Suppressor macrophage treated with lipopolysaccharide for 4 hours (primary cell): ENCODE results near the gene TP53TG5.

ENCODE experiments used
- DNase-seq: peaks from one replicate; pipeline ENCODE4 v3.0.0-alpha.2; 2020

Gene TP53TG5

GRCh38 chr20:45378191-45378590, at the start of gene TP53TG5:
TP53TG5 (minus strand) TSS chr20:45378325; CDS start chr20:45378236, 89 bp downstream.
- DNase-seq = no peak

DNA sequence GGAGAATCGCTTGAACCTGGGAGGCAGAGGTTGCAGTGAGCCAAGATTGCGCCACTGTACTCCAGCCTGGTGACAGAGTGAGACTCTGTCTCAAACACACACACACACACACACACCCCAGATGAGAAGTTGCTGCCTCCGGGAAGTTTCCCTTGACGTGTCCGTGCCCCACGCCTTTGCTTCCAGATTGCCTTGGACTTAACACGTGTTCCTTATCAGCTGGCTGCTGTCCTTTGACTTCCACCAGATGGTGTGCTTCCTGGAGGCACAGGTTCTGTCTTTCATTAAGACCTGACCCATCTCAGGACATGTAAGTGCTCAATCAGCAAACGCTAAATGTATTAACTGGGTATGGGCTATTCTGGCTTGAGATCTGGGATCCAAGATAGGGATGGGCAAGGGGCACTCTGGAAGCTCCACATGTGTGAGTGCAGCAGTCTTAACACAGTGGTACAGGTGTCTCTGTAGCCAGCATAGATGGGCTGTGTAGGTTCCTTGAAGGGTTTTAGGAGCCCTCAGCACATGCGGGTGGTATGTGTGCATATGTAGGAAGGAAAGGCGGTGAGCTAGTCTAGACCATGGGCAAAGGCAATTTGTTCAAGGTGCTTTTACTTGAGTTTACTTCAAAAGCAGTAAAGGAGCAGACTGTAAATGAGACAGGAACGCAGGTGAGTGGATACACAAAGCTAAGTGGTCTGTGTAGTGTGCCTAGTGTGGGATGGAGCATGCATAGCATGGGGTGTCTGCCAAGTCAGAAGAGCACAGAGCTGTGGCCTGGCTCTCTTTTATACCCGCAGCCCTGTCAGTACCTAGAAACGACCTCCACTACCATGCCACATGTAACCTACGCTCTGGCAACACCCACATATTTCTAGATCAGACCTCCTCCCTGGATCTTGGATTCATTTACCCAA, 49.4 kb upstream of the TP53TG5 start:
- DNase-seq = no peak

DNA sequence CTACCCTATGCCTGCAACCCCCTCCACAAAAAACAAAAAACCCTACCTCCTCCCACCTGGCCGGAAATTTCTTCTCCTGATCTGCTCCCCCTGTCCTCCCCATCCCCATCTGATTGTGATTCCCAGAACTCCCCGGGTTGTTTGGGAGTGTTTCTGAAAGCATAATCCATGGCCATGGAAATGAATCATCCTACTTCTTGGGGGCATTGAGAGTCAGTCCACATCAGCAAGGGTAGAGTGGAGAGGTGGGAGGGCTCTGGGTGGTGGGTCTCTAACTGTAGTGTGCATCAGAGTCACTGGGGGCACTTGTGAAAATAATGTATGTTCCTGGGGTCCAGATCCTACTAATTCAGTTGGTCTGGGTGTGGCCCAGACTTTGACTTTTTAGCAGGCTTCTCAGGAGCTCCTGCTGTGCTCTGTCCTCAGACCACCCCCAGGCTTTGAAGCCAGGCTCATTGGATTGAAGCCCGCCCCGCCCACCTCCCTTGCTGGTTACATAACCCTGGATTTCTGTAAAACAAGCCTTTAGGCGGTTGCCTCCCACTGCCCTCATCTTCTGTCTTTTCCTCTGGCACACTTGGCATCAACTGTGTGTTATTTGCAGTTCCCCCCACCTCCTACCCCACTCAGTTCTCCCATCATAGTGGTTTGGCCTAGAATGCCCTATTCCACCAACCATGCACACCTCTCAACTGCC, 48.3 kb upstream of the TP53TG5 start:
- DNase-seq = no peak

DNA sequence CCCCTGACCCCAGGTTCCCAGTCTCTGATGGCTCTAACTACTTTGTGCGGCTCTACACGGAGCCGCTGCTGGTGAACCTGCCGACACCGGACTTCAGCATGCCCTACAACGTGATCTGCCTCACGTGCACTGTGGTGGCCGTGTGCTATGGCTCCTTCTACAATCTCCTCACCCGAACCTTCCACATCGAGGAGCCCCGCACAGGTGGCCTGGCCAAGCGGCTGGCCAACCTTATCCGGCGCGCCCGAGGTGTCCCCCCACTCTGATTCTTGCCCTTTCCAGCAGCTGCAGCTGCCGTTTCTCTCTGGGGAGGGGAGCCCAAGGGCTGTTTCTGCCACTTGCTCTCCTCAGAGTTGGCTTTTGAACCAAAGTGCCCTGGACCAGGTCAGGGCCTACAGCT, 47.4 kb upstream of the TP53TG5 start:
- DNase-seq = no peak

DNA sequence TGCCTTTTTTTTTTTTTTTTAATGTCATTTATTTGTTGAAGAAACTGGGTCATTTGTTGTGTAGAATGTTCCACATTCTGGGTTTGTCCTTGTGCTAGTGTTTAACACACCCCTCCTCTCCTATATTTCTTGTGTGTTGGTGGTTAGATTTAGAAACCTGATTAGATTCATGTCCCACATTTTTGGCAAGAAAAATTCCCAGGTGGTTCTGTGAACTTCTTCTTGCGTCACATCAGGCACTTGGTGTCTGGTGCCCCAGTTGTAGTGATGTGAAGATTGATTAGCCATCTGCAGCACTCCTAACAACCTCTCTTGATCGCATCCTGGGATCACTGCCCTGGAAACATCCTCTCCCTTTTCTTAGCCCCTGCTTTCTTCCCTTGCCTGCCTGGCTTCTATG, 45.6 kb upstream of the TP53TG5 start:
- DNase-seq = no peak

GRCh38 chr20:45420125-45420524, 42.0 kb upstream of the TP53TG5 start:
- no peak for DNase-seq

GRCh38 chr20:45419188-45420091, 41.3 kb upstream of the TP53TG5 start:
- no peak for DNase-seq

DNA sequence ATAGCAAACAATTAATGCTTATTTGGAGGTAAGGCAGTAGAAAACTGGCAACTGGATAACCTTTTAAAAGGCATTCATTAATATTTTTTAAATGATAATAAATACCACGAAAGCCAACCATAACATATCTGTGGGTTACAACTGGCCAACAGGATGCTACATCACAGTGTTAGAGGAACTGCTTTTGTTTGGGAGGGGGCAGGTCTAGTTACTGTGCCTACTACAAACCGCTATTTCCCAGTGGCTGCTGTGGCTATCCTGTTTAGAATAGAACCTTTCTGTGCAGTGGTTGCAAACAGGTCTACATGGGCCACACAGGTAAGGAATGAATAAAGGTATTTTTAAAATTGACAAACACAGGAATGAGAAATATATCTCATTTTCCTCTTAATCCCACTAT, 38.8 kb upstream of the TP53TG5 start:
- DNase-seq = no peak

- DNase-seq = peak; percentile 91
These were observed 37.9 kb upstream of the TP53TG5 start, which contains the start of gene PIGT for GRCh38 chr20:45415822-45416637. PIGT (plus strand) TSS chr20:45416141; CDS start chr20:45416157, 16 bp downstream.

GRCh38 chr20:45413479-45413878, 35.4 kb upstream of the TP53TG5 start:
- DNase-seq = no peak

DNA sequence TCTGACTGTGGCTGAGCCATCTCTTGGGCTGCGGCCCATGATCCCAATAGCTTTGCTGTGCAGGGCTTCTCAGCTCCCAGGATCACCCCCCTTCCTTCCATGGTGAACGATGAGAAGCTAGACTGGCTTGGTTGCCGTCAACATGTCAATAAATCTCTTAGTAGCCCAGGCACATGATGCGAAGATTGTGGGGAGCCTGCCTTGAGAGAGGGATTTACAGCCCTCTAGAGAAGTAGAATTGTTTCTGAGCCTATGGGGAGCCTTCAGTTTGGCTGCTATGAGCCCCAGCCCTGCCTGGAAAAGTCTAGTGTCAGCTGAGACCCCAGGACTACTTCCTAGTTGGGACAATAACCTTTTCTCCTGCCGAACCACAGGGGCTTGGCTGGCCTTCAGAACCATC, 34.5 kb upstream of the TP53TG5 start:
- DNase-seq = no peak

DNA sequence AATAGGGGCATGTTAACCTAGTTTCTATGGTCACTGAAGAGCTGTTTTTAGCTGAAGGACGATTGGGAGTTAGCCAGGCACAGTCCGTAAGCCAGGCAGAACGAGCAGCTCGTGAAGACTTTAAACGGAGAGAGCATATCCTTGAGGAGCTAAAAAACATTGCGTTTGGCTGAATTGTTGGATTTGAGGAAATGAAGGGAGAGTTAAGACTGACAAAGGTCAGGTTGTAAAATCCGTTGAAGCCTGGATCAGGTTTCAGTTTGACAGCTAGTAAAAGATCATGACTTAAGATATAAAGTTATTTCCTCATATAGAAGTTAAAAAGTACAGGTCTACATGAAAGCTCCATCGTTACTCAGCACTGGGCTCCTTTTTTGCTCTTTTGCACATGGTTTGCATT, 32.8 kb upstream of the TP53TG5 start:
- no peak for DNase-seq

- peak; percentile 31 for DNase-seq
These were observed 31.6 kb upstream of the TP53TG5 start for GRCh38 chr20:45409521-45410272.

DNA sequence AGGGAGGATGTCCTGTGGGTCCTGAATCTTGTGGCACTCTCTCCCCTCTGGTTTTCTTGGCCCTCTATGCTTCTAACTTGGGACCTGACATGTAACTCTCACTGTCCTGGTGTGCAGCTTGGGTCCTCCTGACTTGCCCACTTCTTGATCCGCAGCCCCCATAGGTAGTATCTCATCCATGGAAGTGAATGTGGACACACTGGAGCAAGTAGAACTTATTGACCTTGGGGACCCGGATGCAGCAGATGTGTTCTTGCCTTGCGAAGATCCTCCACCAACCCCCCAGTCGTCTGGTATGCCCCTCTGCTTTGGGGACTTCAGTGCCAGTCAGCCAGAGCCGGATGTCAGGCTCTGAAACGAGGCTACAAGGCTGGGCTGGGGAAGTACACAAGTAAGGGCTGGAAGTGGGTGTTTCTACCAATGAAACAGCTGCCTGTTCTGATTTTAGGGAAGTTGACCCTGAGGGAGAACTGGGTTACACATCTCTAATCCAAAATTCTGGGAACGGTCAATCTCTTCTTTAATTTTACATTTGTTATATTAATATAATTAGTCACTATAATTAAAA, 30.6 kb upstream of the TP53TG5 start:
- DNase-seq = peak; percentile 83

DNA sequence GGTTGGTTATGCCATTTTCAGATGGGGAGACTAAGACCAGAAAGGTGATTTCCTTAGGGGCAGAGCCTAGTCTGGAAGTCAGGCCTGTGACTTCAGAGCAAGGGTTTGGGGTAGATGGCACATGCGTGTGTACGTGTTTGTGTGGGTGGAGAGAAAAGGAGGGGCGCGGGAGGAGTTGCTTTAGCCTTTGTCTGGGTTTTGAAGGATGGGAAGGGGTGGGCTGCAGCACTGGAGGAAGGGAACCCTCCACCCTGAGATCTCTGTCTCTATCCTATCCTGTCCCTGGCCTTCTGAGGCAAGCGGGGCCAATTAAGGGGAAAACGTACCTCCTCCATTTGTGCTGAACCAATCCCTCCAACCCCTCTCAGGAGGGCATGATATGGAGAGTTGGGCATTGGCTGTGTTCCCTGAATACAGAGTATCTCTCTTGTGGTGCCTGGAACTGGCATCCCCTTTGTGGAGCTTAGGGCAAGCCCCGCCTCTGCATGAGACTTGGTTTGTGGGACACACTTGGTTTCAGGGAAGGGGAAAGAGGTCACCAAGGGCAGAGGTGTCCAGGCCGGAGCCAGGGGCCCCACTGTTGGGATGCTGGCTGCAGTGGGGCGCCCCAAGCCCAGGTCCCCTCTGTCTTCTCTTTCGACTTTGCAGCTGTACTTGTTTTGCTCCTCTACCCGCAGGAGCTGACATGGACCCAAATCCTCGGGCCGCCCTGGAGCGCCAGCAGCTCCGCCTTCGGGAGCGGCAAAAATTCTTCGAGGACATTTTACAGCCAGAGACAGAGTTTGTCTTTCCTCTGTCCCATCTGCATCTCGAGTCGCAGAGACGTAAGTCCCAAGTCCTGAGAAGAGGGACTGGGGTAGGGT, 29.9 kb upstream of the TP53TG5 start, which contains the start of gene DBNDD2:
Gene DBNDD2, plus strand, starts transcription at position 507 of the 863 bp plus-strand sequence. Its CDS starts 179 bp downstream, at position 686.
- no peak for DNase-seq

GRCh38 chr20:45407067-45407745, 29.1 kb upstream of the TP53TG5 start:
- peak; percentile 19 for DNase-seq

- peak; percentile 47 for DNase-seq
These were observed 28.3 kb upstream of the TP53TG5 start for GRCh38 chr20:45406260-45407066.

GRCh38 chr20:45405571-45406259, 27.6 kb upstream of the TP53TG5 start:
- DNase-seq = no peak
